ENCODE measurements around the gene HHAT.

DNA sequence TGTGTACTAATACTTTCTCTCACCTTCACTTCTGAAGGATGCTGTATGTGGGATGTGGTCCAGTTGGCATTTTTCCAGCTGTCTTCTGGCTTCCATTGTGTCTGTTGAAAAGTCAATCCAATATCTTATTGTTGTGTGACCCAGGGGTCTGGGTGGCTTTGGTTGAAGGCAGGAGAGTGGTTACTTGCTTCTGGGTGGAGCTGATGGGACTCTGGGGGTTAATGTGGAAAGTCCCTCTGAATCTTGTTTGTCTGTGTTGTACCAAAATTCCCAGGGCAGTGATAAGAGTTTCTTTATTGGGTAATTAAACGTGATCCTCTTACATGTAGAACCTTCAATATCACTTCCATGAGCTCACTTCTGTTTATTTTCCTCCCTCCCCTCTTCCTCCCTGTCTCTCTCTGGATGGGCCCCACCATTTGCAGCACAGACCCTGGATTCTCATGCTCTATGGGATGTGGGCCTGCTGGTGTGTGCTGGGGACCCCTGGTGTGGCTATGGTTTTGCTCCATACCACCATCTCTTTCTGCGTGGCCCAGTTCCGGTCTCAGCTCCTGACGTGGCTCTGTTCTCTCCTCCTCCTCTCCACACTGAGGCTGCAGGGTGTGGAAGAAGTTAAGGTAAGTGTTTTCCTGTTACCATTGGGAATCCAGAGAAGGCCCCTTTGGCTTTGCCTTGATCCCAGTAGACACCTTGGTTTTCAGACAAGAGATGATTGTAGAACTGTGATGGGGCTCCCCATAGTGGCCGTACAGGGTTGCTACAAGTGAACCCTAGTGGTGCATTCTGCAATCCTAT lies 71.5 kb downstream of the HHAT start:
- TF ChIP-seq POLR2A (IDR thresholded peaks at IDR 0.05; ENCODE audit: low read length) = no peak
- no peak for TF ChIP-seq GATA1 (IDR thresholded peaks at IDR 0.05; ENCODE audit: low read depth, low read length)
